Activated CD8-positive, alpha-beta memory T cell treated with anti-CD3 and anti-CD28 coated beads, Interleukin-2, amount 50 U/mL, for 48 hours (primary cell): ENCODE results near the gene GRAPL.
"Not testable (repeated sequence)": the region's sequence is repeated elsewhere in the genome, so short reads cannot be mapped to it uniquely, and the experiment has no call there.

ENCODE experiments used
- DNase-seq: peaks from one replicate; pipeline ENCODE4 v3.0.0-alpha.2; 2020

The GRAPL gene

GRCh38 chr17:19189781-19190405 is 62.5 kb downstream of the GRAPL start:
- DNase-seq: not testable (repeated sequence)

- DNase-seq: peak; percentile 65
These were observed 69.2 kb downstream of the GRAPL start for GRCh38 chr17:19196382-19197204.

GRCh38 chr17:19202448-19202847 is 75.1 kb downstream of the GRAPL start:
- DNase-seq: not testable (repeated sequence)

- not testable (repeated sequence) for DNase-seq
These were observed 76.0 kb downstream of the GRAPL start for GRCh38 chr17:19203429-19203828.
